ENCODE data around the gene ACTL10.

ACTL10 gene

GRCh38 chr20:33664085-33664761, 2.5 kb upstream of the ACTL10 start:
- DNase-seq (ENCODE audit: low spot score) = no peak

- no peak for DNase-seq (ENCODE audit: low spot score)
These were observed 2.0 kb upstream of the ACTL10 start for GRCh38 chr20:33664762-33665144.

GRCh38 chr20:33667245-33667675, 517 bp downstream of the ACTL10 start:
- peak; percentile 30 for DNase-seq (ENCODE audit: low spot score)

- DNase-seq (ENCODE audit: low spot score) = peak; percentile 78
These were observed 1.1 kb downstream of the ACTL10 start for GRCh38 chr20:33667676-33668465.

- no peak for DNase-seq (ENCODE audit: low spot score)
These were observed 1.9 kb downstream of the ACTL10 start for GRCh38 chr20:33668466-33669155.

GRCh38 chr20:33669224-33669623, 2.5 kb downstream of the ACTL10 start:
- no peak for DNase-seq (ENCODE audit: low spot score)

- DNase-seq (ENCODE audit: low spot score) = no peak
These were observed 3.3 kb downstream of the ACTL10 start for GRCh38 chr20:33669873-33670640.

GRCh38 chr20:33670715-33671499, 4.2 kb downstream of the ACTL10 start:
- DNase-seq (ENCODE audit: low spot score) = no peak

GRCh38 chr20:33671573-33672288, 5.0 kb downstream of the ACTL10 start:
- DNase-seq (ENCODE audit: low spot score) = no peak

GRCh38 chr20:33672426-33673113, 5.8 kb downstream of the ACTL10 start:
- no peak for DNase-seq (ENCODE audit: low spot score)

GRCh38 chr20:33673114-33673409, 6.3 kb downstream of the ACTL10 start:
- no peak for DNase-seq (ENCODE audit: low spot score)

GRCh38 chr20:33673410-33674293, 6.9 kb downstream of the ACTL10 start:
- no peak for DNase-seq (ENCODE audit: low spot score)

- DNase-seq (ENCODE audit: low spot score) = peak; percentile 63
These were observed 7.8 kb downstream of the ACTL10 start, which contains the start of gene NECAB3 for GRCh38 chr20:33674294-33675135. Gene NECAB3, minus strand, starts transcription at chr20:33674428. Its CDS starts 76 bp downstream, at chr20:33674352.

GRCh38 chr20:33675136-33675959, 8.6 kb downstream of the ACTL10 start:
- no peak for DNase-seq (ENCODE audit: low spot score)

- DNase-seq (ENCODE audit: low spot score) = no peak
These were observed 9.4 kb downstream of the ACTL10 start for GRCh38 chr20:33676121-33676520.

- no peak for DNase-seq (ENCODE audit: low spot score)
These were observed 10.2 kb downstream of the ACTL10 start for GRCh38 chr20:33676652-33677645.
